ENCODE data around the gene SYCP2L.
"Not testable (repeated sequence)": the region's sequence is repeated elsewhere in the genome, so short reads cannot be mapped to it uniquely, and the experiment has no call there.

SYCP2L gene

DNA sequence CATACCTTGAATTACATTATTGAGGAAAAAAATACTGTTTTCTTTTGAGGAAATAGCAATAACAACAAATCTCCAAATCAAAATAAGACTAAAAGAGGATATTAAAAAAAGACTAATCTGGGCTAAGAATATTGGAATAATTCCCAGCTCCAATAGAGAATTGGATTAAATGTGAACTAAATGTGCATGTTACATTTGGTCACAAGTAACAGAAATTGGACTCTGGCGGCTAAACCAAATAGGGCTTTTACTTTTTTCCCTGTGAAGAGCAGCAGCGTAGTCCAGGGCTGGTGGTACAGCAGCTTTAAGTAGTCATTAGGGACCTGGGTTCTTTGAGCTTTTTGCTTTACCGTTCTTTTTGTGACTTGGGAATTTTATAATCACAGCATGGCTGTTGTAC is 85.3 kb downstream of the SYCP2L start:
- TF ChIP-seq, protein P1, sequence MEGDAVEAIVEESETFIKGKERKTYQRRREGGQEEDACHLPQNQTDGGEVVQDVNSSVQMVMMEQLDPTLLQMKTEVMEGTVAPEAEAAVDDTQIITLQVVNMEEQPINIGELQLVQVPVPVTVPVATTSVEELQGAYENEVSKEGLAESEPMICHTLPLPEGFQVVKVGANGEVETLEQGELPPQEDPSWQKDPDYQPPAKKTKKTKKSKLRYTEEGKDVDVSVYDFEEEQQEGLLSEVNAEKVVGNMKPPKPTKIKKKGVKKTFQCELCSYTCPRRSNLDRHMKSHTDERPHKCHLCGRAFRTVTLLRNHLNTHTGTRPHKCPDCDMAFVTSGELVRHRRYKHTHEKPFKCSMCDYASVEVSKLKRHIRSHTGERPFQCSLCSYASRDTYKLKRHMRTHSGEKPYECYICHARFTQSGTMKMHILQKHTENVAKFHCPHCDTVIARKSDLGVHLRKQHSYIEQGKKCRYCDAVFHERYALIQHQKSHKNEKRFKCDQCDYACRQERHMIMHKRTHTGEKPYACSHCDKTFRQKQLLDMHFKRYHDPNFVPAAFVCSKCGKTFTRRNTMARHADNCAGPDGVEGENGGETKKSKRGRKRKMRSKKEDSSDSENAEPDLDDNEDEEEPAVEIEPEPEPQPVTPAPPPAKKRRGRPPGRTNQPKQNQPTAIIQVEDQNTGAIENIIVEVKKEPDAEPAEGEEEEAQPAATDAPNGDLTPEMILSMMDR (IDR thresholded peaks at IDR 0.05) = no peak
- no peak for TF ChIP-seq ZFX (IDR thresholded peaks at IDR 0.05; ENCODE audit: borderline replicate concordance)

DNA sequence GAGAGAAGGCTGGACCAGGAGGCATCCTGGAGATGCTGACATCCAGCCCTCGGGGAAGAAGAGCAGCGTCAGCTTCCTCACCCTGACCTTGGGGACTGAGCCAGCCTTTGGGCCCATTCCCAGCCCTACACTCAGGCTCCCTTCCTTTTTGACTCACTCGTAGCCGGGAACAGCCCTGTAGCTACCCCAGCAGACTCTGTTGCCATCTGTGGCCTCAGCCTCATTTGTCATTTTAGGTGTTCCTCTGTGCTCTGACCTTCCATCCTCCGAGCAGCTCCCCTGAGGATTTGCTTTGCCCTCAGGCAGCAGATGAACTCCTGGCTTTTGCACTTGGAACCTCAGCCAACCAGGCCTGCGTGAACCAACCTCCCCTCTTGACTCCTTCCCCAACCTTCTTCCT is 89.7 kb downstream of the SYCP2L start:
- TF ChIP-seq, protein P1 (IDR thresholded peaks at IDR 0.05) = no peak
- H3K27ac ChIP-seq = no peak overlapping the region

More for the DNA sequence above, 85.3 kb downstream of the SYCP2L start:
- no peak overlapping the region for H3K27ac ChIP-seq

DNA sequence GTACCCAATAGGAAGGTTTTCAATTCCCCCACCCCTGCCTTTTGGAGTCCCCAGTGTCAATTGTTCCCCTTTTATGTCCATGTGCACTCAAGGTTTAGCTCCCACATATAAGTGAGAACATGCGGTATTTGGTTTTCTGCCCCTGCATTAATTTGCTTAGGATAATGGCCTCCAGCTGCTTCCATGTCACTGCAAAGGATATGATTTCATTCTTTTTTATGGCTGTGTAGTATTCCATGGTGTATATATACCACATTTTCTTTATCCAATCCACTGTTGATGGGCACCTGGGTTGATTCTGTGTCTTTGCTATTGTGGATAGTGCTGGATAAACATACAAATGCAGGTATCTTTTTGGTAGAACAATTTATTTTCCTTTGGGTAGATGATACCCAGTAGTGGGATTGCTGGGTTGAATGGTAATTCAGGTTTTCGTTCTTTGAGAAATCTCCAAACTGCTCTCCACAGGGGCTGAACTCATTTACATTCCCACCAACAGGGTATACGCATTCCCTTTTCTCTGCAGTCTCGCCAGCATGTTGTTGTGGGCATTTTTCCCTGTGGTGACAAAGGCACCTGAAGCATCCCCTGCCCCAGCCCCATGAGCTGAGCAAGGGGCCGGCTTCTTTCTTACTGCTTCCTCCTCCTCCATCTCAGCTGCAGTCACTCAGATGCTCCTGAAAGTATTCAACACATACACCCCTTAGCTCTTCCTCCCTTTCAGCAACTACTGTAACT is 90.5 kb downstream of the SYCP2L start:
- no peak for TF ChIP-seq ZFX (IDR thresholded peaks at IDR 0.05; ENCODE audit: borderline replicate concordance)
- TF ChIP-seq, protein P1 (IDR thresholded peaks at IDR 0.05) = no peak
- H3K27ac ChIP-seq = no peak overlapping the region

DNA sequence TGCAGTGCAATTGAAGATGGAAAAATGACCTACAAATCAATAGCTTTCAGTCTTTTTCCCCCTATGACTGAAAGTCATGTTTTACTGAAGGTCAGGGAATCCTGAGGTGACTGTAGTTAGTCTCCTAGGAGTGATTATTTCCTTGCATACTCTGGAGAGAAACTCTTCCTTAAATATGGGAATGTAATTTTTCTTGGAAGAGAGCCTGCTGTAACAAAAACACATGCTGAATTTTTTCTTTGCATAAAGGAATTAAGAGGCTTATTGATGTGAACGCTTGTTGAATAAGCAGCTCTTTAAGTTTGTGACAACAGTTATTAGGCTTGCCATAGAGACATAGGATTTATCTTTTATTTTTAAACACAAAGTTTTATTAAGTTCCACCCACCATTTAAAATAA is 92.8 kb downstream of the SYCP2L start:
- TF ChIP-seq, protein P1 (IDR thresholded peaks at IDR 0.05) = no peak
- TF ChIP-seq ZFX (IDR thresholded peaks at IDR 0.05; ENCODE audit: borderline replicate concordance) = no peak
- H3K27ac ChIP-seq = no peak overlapping the region

DNA sequence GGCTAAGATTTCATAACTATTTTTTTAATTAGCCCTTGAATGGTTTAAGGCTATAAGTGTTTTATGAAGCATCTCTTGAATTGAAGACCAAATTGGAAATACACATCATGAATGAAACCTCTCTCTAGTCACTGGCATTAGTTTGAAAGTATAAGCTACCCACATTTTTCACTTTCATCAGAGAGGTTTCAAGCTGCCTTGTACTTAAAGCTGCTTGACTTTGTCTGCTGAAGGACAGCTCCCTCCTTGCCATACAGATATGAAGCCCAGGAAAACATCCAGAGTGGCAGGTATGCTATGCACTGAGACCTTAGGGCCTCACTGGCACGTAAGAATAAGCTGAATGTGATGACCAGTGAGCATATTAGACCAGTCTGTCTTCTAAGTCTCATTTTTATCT is 94.6 kb downstream of the SYCP2L start:
- no peak overlapping the region for H3K27ac ChIP-seq
- TF ChIP-seq, protein P1 (IDR thresholded peaks at IDR 0.05) = no peak
- TF ChIP-seq ZFX (IDR thresholded peaks at IDR 0.05; ENCODE audit: borderline replicate concordance) = no peak

DNA sequence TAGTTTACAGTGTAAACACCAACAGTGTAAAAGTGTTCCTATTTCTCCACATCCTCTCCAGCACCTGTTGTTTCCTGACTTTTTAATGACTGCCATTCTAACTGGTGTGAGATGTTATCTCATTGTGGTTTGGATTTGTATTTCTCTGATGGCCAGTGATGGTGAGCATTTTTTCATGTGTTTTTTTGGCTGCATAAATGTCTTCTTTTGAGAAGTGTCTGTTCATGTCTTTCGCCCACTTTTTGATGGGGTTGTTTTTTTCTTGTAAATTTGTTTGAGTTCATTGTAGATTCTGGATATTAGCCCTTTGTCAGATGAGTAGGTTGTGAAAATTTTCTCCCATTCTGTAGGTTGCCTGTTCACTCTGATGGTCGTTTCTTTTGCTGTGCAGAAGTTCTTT is 98.1 kb downstream of the SYCP2L start:
- not testable (repeated sequence) for H3K27ac ChIP-seq

DNA sequence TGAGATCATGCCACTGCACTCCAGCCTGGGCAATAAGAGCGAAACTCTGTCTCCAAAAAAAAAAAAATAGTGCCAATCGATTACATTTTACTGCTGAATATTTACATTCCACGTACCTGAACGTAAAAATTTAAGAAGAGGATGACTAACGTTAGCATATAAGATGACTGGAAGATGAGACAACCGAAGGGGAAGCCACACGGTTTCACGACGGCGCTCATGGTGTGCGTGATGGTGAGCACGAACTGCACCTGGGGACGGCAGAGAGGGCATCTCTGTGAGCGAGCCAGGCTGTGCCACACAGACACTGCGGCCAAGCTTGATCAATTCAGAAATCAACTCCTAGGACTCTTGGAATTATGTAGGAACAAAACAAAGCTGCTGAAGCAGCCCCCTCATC is 102.7 kb downstream of the SYCP2L start:
- TF ChIP-seq ZFX (IDR thresholded peaks at IDR 0.05; ENCODE audit: borderline replicate concordance) = no peak
- TF ChIP-seq, protein P1 (IDR thresholded peaks at IDR 0.05) = no peak

DNA sequence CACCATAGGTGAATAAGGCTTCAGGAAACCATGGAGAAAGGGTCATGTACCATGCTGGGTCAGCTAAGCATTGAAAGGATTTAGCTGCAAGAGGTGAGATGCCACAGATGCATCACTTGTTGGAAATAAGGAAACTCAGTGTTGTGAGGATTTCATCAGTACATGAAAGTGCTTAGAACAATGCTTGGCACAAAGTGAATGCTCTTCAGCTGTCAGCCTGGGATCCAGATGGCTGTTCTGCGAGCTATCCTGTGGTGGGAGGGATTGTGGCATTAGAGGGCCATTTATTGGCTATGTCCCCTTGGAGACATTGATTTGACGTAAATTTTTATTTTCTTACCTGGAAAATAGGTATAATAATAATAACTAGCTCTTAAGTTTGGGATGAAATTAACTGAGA is 104.3 kb downstream of the SYCP2L start:
- TF ChIP-seq, protein P1 (IDR thresholded peaks at IDR 0.05) = no peak
- no peak for TF ChIP-seq ZFX (IDR thresholded peaks at IDR 0.05; ENCODE audit: borderline replicate concordance)
- H3K27ac ChIP-seq = no peak overlapping the region

More for the DNA sequence above, 102.7 kb downstream of the SYCP2L start:
- H3K27ac ChIP-seq = no peak overlapping the region
